Subcutaneous adipose tissue (tissue), 4 donors: ENCODE data around the gene TMEM86A. TPM values are rescaled to one million over a fixed set of nuclear protein-coding genes. Genes with fewer than 3 reads are reported as not detected.

Source experiments
- total RNA-seq, 4 donors: library from RNA; depleted of rRNA; stranded (reverse); fragments of >200 nt; gene quantifications; one replicate each; pipeline ENCODE4 v1.1.0, GENCODE V29; 2016
- TF ChIP-seq, protein P1 (sequence below): fragments of 450-650 bp; IDR thresholded peaks from one replicate; pipeline ENCODE4 v1.5.1; 2016; ENCODE audit warnings: low read depth, mild to moderate bottlenecking, control low read depth, antibody characterized with exemption, moderate library complexity

TMEM86A gene
- total RNA-seq, 4 donors from 2014 or later = 3.4 to 16.1 (median 10.1) TPM

DNA sequence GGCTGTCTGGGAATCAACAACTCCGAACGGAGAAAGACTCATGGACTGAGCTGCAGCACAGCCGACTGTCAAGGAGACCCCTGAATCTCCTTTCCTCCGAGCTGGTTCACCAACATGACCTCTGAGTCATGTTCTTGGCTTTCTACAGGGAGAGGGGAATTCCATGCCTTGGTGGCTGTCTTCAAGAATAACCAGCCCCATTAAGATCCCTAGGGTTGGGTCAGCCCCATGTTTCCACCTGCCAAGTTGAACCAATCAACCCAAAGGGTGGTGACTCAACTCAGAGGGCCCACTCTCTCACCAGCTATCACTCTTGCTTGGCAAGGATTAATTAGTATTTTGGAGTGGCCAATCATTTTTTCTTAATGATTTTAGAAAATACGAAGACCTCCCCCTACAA lies 55.7 kb downstream of the TMEM86A start:
- TF ChIP-seq, protein P1, sequence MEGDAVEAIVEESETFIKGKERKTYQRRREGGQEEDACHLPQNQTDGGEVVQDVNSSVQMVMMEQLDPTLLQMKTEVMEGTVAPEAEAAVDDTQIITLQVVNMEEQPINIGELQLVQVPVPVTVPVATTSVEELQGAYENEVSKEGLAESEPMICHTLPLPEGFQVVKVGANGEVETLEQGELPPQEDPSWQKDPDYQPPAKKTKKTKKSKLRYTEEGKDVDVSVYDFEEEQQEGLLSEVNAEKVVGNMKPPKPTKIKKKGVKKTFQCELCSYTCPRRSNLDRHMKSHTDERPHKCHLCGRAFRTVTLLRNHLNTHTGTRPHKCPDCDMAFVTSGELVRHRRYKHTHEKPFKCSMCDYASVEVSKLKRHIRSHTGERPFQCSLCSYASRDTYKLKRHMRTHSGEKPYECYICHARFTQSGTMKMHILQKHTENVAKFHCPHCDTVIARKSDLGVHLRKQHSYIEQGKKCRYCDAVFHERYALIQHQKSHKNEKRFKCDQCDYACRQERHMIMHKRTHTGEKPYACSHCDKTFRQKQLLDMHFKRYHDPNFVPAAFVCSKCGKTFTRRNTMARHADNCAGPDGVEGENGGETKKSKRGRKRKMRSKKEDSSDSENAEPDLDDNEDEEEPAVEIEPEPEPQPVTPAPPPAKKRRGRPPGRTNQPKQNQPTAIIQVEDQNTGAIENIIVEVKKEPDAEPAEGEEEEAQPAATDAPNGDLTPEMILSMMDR = no peak

Other genes with a start within 250 kb of the TMEM86A start
- gene LDHAL6A, start 242.9 kb upstream of the TMEM86A start, total RNA-seq = not detected
- gene TSG101, start 171.8 kb upstream of the TMEM86A start, total RNA-seq = 100 to 1,000 TPM in 1 of 4 donors, 10 to 100 TPM in 3; 62.1 to 134 (median 79.7) TPM
- gene UEVLD, start 110.0 kb upstream of the TMEM86A start, total RNA-seq = 10 to 100 TPM; 18.6 to 67.0 (median 29.8) TPM
- 1 to 10 TPM in 3 of 4 donors, not detected in 1; 1.5 to 5.3 (median 3.1) TPM for gene MISFA, start 99.0 kb upstream of the TMEM86A start, total RNA-seq
- gene SPTY2D1, start 64.4 kb upstream of the TMEM86A start, total RNA-seq = 10 to 100 TPM; 16.7 to 22.6 (median 20.2) TPM
- gene IGSF22, start 27.4 kb downstream of the TMEM86A start, total RNA-seq = not detected
- gene PTPN5, start 93.0 kb downstream of the TMEM86A start, total RNA-seq = under 1 TPM in 3 of 4 donors, not detected in 1; 0.38 to 0.65 (median 0.44) TPM
- gene MRGPRX1, start 240.6 kb downstream of the TMEM86A start, total RNA-seq = not detected